Measurements from ENCODE around the gene COPRS. TPM values are rescaled to one million over a fixed set of nuclear protein-coding genes. Genes with fewer than 3 reads are reported as not detected.

COPRS gene
- total RNA-seq, 4 donors from 2014 or later, result 91.1 to 148 (median 140) TPM

- no peak for ATAC-seq
- no peak overlapping the region for H3K27ac ChIP-seq
- no peak overlapping the region for H3K4me3 ChIP-seq
- peaks cover 0 to 5% (median 0%) of the 10 kb centered on the region in 3 donors for H3K4me1 ChIP-seq
- H3K36me3 ChIP-seq, result no peaks in the 10 kb centered on the region
- TF ChIP-seq POLR2A (IDR thresholded peaks at IDR 0.05) (no peak), CTCF (IDR thresholded peaks at IDR 0.05) (no peak), POLR2AphosphoS5 (IDR thresholded peaks at IDR 0.05) (no peak), EP300 (IDR thresholded peaks at IDR 0.05) (no peak)
- no peaks in the 10 kb centered on the region for H3K9me3 ChIP-seq
- H3K27me3 ChIP-seq, result no peaks in the 10 kb centered on the region
Measured at GRCh38 chr17:31807846-31808245, 51.2 kb downstream of the COPRS start.

- Histone ChIP-seq H3K27me3 (no peaks in the 10 kb centered on the region), H3K4me1 (peaks cover 0 to 5% (median 0%) of the 10 kb centered on the region in 3 donors), H3K9me3 (no peaks in the 10 kb centered on the region), H3K27ac (no peak overlapping the region), H3K36me3 (no peaks in the 10 kb centered on the region), H3K4me3 (no peak overlapping the region)
- 78 to 93% methylated on average over 3 to 4 of the region's 4 CpGs for WGBS, 2 donors (ENCODE audit: low coverage in 1 of 2)
- TF ChIP-seq POLR2AphosphoS5 (IDR thresholded peaks at IDR 0.05), result no peak
- no peak for TF ChIP-seq EP300 (IDR thresholded peaks at IDR 0.05)
- no peak for TF ChIP-seq CTCF (IDR thresholded peaks at IDR 0.05)
- no peak for TF ChIP-seq POLR2A (IDR thresholded peaks at IDR 0.05)
- ATAC-seq, result no peak
Measured at GRCh38 chr17:31806921-31807320, 52.1 kb downstream of the COPRS start.

GRCh38 chr17:31803494-31804213 is 55.4 kb downstream of the COPRS start:
- TF ChIP-seq POLR2AphosphoS5 (IDR thresholded peaks at IDR 0.05), result no peak
- no peak for TF ChIP-seq CTCF (IDR thresholded peaks at IDR 0.05)
- no peak for TF ChIP-seq POLR2A (IDR thresholded peaks at IDR 0.05)
- TF ChIP-seq EP300 (IDR thresholded peaks at IDR 0.05), result no peak
- H3K36me3 ChIP-seq, result no peaks in the 10 kb centered on the region
- H3K27ac ChIP-seq, result no peak overlapping the region
- H3K4me3 ChIP-seq, result no peak overlapping the region
- no peaks in the 10 kb centered on the region for H3K27me3 ChIP-seq
- WGBS, 2 donors (ENCODE audit: low coverage in 1 of 2), result 67 to 72% methylated on average over 9 of the region's 11 CpGs
- no peaks in the 10 kb centered on the region for H3K9me3 ChIP-seq
- ATAC-seq, result no peak
- no peaks in the 10 kb centered on the region for H3K4me1 ChIP-seq

- no peak overlapping the region for H3K4me3 ChIP-seq
- ATAC-seq, result no peak
- TF ChIP-seq EP300 (IDR thresholded peaks at IDR 0.05), result no peak
- no peaks in the 10 kb centered on the region for H3K27me3 ChIP-seq
- H3K9me3 ChIP-seq, result no peaks in the 10 kb centered on the region
- WGBS, 2 donors (ENCODE audit: low coverage in 1 of 2), result 100% methylated on average over 1 of the region's 2 CpGs
- H3K27ac ChIP-seq, result no peak overlapping the region
- no peaks in the 10 kb centered on the region for H3K36me3 ChIP-seq
- H3K4me1 ChIP-seq, result no peaks in the 10 kb centered on the region
Measured at GRCh38 chr17:31802502-31802901, 56.5 kb downstream of the COPRS start.

Other genes starting within 250 kb of the COPRS start
- 10 to 100 TPM; 28.5 to 43.3 (median 31.4) TPM for gene UTP6, start 42.5 kb upstream of the COPRS start, total RNA-seq
- gene SUZ12, start 77.8 kb upstream of the COPRS start, total RNA-seq, result 10 to 100 TPM; 19.0 to 26.3 (median 22.7) TPM
- gene LRRC37B, start 148.1 kb upstream of the COPRS start, total RNA-seq, result 10 to 100 TPM; 13.2 to 23.5 (median 16.7) TPM